NCI-H226 (cell line): ENCODE results near the gene RARRES1.
A peak's percentile ranks its signal among the peaks of the same experiment; 100 is the strongest.

ENCODE experiments used
- DNase-seq: peaks from one replicate; pipeline ENCODE4 v3.0.0-alpha.2; 2015

The RARRES1 gene

GRCh38 chr3:158731938-158732855 lies at the start of gene RARRES1:
TSS of gene RARRES1 (minus strand) at chr3:158732457. CDS start at chr3:158732415, 42 bp downstream.
- peak; percentile 78 for DNase-seq

GRCh38 chr3:158781849-158782248 lies 49.6 kb upstream of the RARRES1 start:
- DNase-seq, result no peak

GRCh38 chr3:158781191-158781590 lies 48.9 kb upstream of the RARRES1 start:
- DNase-seq, result no peak

GRCh38 chr3:158780766-158781165 lies 48.5 kb upstream of the RARRES1 start:
- DNase-seq, result no peak

GRCh38 chr3:158777161-158777873 lies 45.1 kb upstream of the RARRES1 start:
- no peak for DNase-seq

GRCh38 chr3:158776531-158776930 lies 44.3 kb upstream of the RARRES1 start:
- no peak for DNase-seq

GRCh38 chr3:158775426-158776410 lies 43.5 kb upstream of the RARRES1 start:
- peak; percentile 20 for DNase-seq

GRCh38 chr3:158774965-158775364 lies 42.7 kb upstream of the RARRES1 start:
- DNase-seq, result no peak

- DNase-seq, result no peak
These were observed 41.9 kb upstream of the RARRES1 start for GRCh38 chr3:158773845-158774830.

- DNase-seq, result no peak
These were observed 40.9 kb upstream of the RARRES1 start for GRCh38 chr3:158773166-158773565.

- DNase-seq, result no peak
These were observed 39.7 kb upstream of the RARRES1 start for GRCh38 chr3:158771982-158772381.

- no peak for DNase-seq
These were observed 39.3 kb upstream of the RARRES1 start for GRCh38 chr3:158771577-158771976.

GRCh38 chr3:158770741-158771350 lies 38.6 kb upstream of the RARRES1 start:
- no peak for DNase-seq

GRCh38 chr3:158769952-158770740 lies 37.9 kb upstream of the RARRES1 start:
- peak; percentile 42 for DNase-seq

- DNase-seq, result no peak
These were observed 37.3 kb upstream of the RARRES1 start for GRCh38 chr3:158769549-158769948.

GRCh38 chr3:158768881-158769543 lies 36.8 kb upstream of the RARRES1 start:
- peak; percentile 90 for DNase-seq

GRCh38 chr3:158768361-158768787 lies 36.1 kb upstream of the RARRES1 start:
- DNase-seq, result peak; percentile 57

GRCh38 chr3:158766364-158766763 lies 34.1 kb upstream of the RARRES1 start:
- DNase-seq, result no peak

- DNase-seq, result peak; percentile 46
These were observed 33.4 kb upstream of the RARRES1 start for GRCh38 chr3:158765518-158766205.
